ENCODE data around the gene GRPR.

Gene GRPR

DNA sequence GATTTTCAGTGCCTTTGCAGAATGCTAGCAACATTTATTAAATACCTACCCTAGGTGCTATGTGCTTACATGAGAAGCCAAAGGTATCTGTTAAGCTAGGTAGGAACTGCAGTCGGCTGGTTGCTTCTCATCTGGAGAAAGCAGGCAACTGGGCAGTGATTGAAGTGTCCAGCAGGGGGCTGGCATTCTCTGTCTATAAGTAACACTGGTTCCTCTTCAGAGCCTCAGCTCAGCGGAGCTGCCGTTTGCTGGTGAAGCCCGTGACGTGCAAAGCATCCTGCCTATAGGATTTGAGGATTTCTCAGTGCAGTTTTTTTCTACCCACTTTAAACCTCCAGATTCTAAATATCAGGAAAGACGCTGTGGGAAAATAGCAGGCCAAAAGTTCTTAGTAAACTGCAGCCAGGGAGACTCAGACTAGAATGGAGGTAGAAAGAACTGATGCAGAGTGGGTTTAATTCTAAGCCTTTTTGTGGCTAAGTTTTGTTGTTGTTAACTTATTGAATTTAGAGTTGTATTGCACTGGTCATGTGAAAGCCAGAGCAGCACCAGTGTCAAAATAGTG is at the start of gene GRPR:
TSS of gene GRPR (plus strand) at position 344 of the 565 bp plus-strand sequence. CDS start 389 bp downstream, outside the sequence.
- H3K27me3 Mint-ChIP-seq: no peaks in the 10 kb centered on the region
- no peak within 1 kb of the TSS for H3K4me3 Mint-ChIP-seq
- no peak within 1 kb of the TSS for H3K27ac Mint-ChIP-seq
- peaks cover 4% of the 10 kb centered on the region for H3K9me3 Mint-ChIP-seq
- peaks cover 22% of the 10 kb centered on the region for H3K4me1 Mint-ChIP-seq
- H3K36me3 Mint-ChIP-seq: no peaks in the 10 kb centered on the region

DNA sequence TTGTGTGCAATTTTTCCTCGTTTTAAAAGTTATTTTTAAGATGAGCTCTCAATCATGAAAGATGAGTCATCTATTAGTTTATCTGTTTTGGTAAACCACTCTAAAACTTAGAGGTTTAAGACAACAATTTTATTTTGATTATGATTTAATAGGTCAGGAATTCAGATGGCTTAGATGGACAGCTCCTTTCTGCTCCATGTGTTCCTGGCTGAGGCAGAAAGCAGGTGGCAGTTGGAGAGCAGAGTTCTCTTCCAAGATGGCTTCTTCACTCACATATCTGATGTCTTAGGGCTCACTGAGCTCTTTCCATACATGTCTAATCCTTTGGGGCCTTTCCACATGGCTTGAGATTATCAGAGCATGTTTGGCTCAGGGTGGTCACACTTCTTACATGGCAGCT is 48.3 kb upstream of the GRPR start:
- Mint-ChIP-seq H3K9me3 (no peaks in the 10 kb centered on the region), H3K27me3 (peaks cover 5% of the 10 kb centered on the region), H3K4me3 (no peak overlapping the region), H3K36me3 (no peaks in the 10 kb centered on the region), H3K27ac (no peak overlapping the region), H3K4me1 (no peaks in the 10 kb centered on the region)

DNA sequence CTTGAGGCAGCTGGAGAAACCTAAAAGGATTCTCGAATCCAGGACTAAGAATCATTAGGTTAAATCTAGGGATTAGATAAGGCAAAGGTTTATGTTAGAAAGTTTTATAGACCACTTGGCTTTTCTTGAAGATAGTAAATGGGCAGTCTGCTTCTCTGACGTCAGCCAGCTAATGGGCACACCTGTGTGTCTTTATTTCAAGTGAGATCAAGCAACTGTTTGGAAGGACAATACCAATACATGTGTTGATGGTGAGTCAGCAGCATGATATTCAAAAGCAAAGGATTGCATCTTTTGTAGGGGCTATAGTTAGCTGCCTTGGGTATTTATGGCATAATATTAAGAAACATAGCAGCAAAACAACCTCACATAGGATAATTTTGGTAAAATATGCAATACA is 46.5 kb upstream of the GRPR start:
- no peaks in the 10 kb centered on the region for H3K4me1 Mint-ChIP-seq
- H3K36me3 Mint-ChIP-seq: no peaks in the 10 kb centered on the region

DNA sequence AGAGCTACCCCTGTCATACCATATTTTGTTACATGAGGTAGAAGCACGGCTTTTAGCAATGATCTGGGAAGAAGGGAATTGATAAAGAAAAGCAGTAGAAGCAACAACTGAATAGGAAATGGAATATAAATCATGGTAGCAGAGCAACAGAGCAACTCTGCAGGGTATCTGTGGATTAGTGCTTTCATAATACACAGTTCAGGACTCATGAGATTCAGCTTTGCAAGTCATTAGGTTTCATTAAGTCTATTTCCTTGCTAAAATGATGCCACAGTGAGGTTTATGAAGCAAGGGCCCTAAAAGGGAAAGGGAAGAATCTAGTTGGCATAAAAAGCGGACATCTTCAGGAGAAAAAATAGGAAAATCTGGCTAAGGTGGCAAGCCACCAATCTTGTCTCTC is 45.6 kb upstream of the GRPR start:
- H3K4me1 Mint-ChIP-seq: no peaks in the 10 kb centered on the region
- H3K27ac Mint-ChIP-seq: no peak overlapping the region
- H3K4me3 Mint-ChIP-seq: no peak overlapping the region
- H3K36me3 Mint-ChIP-seq: no peaks in the 10 kb centered on the region
- H3K27me3 Mint-ChIP-seq: peaks cover 1% of the 10 kb centered on the region
- H3K9me3 Mint-ChIP-seq: no peaks in the 10 kb centered on the region

More for the DNA sequence above, 46.5 kb upstream of the GRPR start:
- Mint-ChIP-seq H3K9me3 (no peaks in the 10 kb centered on the region), H3K4me3 (no peak overlapping the region), H3K27me3 (peaks cover 2% of the 10 kb centered on the region), H3K27ac (no peak overlapping the region)

DNA sequence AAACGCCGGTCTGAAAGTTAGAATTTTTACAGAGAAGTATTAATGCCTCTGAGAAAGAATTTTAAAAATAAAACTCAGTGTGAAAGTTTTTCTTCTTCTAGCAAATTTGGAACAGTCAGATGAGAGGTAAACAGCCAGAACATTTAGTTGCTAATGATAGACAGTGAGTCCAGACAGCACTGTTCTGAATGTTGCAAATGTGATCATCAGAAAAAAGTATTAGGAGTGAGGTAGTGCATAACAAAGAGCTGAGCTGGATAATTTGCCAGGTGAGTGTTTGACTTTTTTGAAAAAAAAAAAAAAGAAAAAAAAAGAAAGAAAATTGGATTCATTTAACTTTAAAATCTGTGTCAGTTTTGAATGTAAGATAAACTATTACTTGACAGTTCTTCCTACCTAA is 42.0 kb upstream of the GRPR start:
- Mint-ChIP-seq H3K36me3 (no peaks in the 10 kb centered on the region), H3K27ac (no peak overlapping the region), H3K4me3 (no peak overlapping the region), H3K9me3 (no peaks in the 10 kb centered on the region), H3K4me1 (no peaks in the 10 kb centered on the region), H3K27me3 (peaks cover 3% of the 10 kb centered on the region)

- no peaks in the 10 kb centered on the region for H3K4me1 Mint-ChIP-seq
- no peaks in the 10 kb centered on the region for H3K9me3 Mint-ChIP-seq
- no peaks in the 10 kb centered on the region for H3K36me3 Mint-ChIP-seq
- peaks cover 3% of the 10 kb centered on the region for H3K27me3 Mint-ChIP-seq
- no peak overlapping the region for H3K4me3 Mint-ChIP-seq
- no peak overlapping the region for H3K27ac Mint-ChIP-seq
Observed at GRCh38 chrX:16082470-16083085, 40.8 kb upstream of the GRPR start.

DNA sequence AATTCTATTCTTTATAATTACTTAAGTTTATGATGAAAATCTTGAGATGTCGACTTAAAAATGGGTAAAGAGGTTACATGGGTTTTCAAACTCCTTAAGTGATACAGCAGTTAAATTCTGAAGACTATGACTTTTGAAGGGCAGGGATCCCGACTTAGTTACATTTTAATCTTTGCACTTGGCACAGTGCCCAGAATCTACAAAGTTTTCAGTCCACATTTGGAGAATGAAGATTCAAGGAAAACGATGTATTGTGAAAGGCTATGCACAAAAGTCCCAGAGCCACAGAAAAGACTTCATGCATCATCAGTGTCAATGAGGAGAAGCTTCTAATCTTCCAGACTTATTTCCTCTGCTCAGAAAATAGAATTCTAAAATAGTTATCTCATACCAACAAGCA is 36.3 kb upstream of the GRPR start:
- Mint-ChIP-seq H3K36me3 (no peaks in the 10 kb centered on the region), H3K27me3 (peaks cover 3% of the 10 kb centered on the region), H3K4me3 (no peak overlapping the region), H3K9me3 (no peaks in the 10 kb centered on the region), H3K4me1 (no peaks in the 10 kb centered on the region), H3K27ac (no peak overlapping the region)

DNA sequence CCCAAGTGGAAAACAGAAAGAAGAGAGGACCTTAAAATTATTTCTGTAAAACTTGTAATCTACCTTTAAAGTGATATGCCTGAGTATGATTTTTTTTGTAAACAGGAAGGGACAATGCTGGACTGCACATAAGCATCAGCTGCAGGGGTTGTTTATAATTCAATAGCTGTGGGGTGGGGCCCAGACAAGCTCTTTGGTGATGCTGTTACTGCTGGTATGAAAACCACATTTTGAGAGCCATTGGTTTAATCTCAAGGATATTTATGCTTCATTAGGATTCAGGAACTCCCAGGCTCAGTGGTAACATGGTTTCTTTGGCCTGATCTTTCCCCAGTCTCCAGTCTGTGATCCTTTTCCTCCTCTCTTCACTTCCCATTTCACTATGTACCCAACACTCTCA is 34.3 kb upstream of the GRPR start:
- no peaks in the 10 kb centered on the region for H3K4me1 Mint-ChIP-seq
- H3K36me3 Mint-ChIP-seq: no peaks in the 10 kb centered on the region
- peaks cover 5% of the 10 kb centered on the region for H3K27me3 Mint-ChIP-seq
- H3K27ac Mint-ChIP-seq: no peak overlapping the region
- no peak overlapping the region for H3K4me3 Mint-ChIP-seq
- H3K9me3 Mint-ChIP-seq: peaks cover 4% of the 10 kb centered on the region

DNA sequence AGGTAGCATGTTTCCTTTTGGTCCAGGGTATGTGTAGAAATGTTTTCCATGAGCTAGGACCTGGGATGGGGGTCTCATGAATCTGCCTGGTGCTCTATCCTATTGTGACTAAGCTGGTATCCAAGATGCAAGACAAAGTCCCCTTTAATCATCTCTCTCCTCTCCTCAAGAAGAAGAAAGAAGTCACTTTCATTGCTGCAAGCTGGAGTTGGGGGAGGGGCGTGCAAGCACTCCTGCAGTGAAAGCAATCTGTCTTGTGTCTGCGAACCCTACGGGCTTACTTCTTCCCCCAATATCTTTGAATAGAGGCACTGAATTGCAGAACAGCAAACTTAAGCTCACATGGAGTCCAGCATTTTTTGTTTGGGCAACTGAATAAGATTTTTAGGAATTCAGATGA is 27.2 kb upstream of the GRPR start:
- peaks cover 6% of the 10 kb centered on the region for H3K9me3 Mint-ChIP-seq
- H3K4me3 Mint-ChIP-seq: no peak overlapping the region
- peaks cover 3% of the 10 kb centered on the region for H3K27me3 Mint-ChIP-seq

GRCh38 chrX:16100673-16101072 is 22.7 kb upstream of the GRPR start:
- Mint-ChIP-seq H3K4me3 (no peak overlapping the region), H3K27ac (no peak overlapping the region), H3K36me3 (no peaks in the 10 kb centered on the region), H3K9me3 (no peaks in the 10 kb centered on the region), H3K4me1 (no peaks in the 10 kb centered on the region), H3K27me3 (no peaks in the 10 kb centered on the region)

More for the DNA sequence above, 27.2 kb upstream of the GRPR start:
- Mint-ChIP-seq H3K27ac (no peak overlapping the region), H3K36me3 (no peaks in the 10 kb centered on the region), H3K4me1 (no peaks in the 10 kb centered on the region)

GRCh38 chrX:16101581-16101980 is 21.8 kb upstream of the GRPR start:
- Mint-ChIP-seq H3K4me1 (no peaks in the 10 kb centered on the region), H3K27ac (no peak overlapping the region), H3K4me3 (no peak overlapping the region), H3K27me3 (no peaks in the 10 kb centered on the region), H3K36me3 (no peaks in the 10 kb centered on the region), H3K9me3 (no peaks in the 10 kb centered on the region)

GRCh38 chrX:16103625-16104024 is 19.7 kb upstream of the GRPR start:
- no peaks in the 10 kb centered on the region for H3K27me3 Mint-ChIP-seq
- no peaks in the 10 kb centered on the region for H3K9me3 Mint-ChIP-seq
- no peak overlapping the region for H3K27ac Mint-ChIP-seq
- H3K4me3 Mint-ChIP-seq: no peak overlapping the region
- H3K36me3 Mint-ChIP-seq: no peaks in the 10 kb centered on the region
- H3K4me1 Mint-ChIP-seq: no peaks in the 10 kb centered on the region

DNA sequence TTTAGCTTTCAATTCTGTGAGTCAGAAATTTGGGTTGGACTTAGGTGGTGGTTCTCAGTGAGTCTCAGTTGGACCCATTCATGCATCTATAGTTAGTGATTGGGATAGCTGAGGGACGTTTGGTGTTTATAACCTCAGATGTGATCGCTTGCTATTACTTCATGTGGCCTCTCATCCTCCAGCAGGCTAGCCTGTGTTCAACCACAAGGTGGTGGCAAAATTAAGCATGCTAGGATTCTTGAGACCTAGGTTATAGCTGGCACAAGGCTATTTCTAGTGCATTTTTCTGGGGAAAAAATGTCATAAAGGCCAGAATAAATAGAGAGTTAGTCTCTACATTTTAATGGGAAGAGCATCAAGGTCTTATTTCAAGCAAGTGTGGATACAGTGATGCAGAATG is 10.9 kb upstream of the GRPR start:
- Mint-ChIP-seq H3K27ac (no peak overlapping the region), H3K9me3 (no peaks in the 10 kb centered on the region)

GRCh38 chrX:16113978-16114565 is 9.3 kb upstream of the GRPR start:
- H3K4me1 Mint-ChIP-seq: peaks cover 2% of the 10 kb centered on the region
- peaks cover 2% of the 10 kb centered on the region for H3K9me3 Mint-ChIP-seq
- H3K4me3 Mint-ChIP-seq: no peak overlapping the region
- H3K36me3 Mint-ChIP-seq: no peaks in the 10 kb centered on the region
- peaks cover 5% of the 10 kb centered on the region for H3K27me3 Mint-ChIP-seq
- no peak overlapping the region for H3K27ac Mint-ChIP-seq

More for the DNA sequence above, 10.9 kb upstream of the GRPR start:
- H3K36me3 Mint-ChIP-seq: no peaks in the 10 kb centered on the region
- no peak overlapping the region for H3K4me3 Mint-ChIP-seq
- H3K27me3 Mint-ChIP-seq: peaks cover 5% of the 10 kb centered on the region
- H3K4me1 Mint-ChIP-seq: no peaks in the 10 kb centered on the region

DNA sequence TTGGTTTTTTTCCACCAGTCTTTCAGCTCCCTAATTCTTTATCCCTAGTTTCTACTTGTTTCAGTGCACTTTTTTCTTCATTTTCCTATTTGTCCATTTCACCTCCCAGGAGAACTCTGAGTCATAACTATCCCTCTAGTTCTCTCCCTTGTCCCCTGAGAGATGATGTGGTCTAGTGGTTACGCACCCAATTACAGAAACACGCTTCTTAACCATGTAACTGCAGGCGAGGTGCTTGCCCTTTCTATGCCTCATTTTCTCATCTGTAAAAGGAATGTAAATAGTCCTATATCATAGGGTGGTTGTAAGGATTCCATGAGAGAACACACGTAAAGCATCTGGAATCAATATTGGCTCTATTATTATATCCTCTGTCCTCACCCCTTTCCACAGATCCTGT is 8.8 kb upstream of the GRPR start:
- Mint-ChIP-seq H3K27me3 (peaks cover 5% of the 10 kb centered on the region), H3K4me3 (no peak overlapping the region), H3K36me3 (no peaks in the 10 kb centered on the region), H3K4me1 (peaks cover 7% of the 10 kb centered on the region), H3K9me3 (peaks cover 4% of the 10 kb centered on the region), H3K27ac (no peak overlapping the region)

- Mint-ChIP-seq H3K4me1 (peaks cover 22% of the 10 kb centered on the region), H3K27ac (no peak overlapping the region), H3K36me3 (no peaks in the 10 kb centered on the region), H3K27me3 (no peaks in the 10 kb centered on the region), H3K4me3 (peak overlapping the region; percentile 7), H3K9me3 (peaks cover 4% of the 10 kb centered on the region)
Observed at GRCh38 chrX:16119353-16120220, 3.8 kb upstream of the GRPR start.

All from activated naive CD4-positive, alpha-beta T cell treated with anti-CD3 and anti-CD28 coated beads, Interleukin-2, amount 50 U/mL, for 24 hours (primary cell).